Liver (tissue), 9 donors: ENCODE results near the gene NOS1AP. TPM values are rescaled to one million over a fixed set of nuclear protein-coding genes. Genes with fewer than 3 reads are reported as not detected.
"Not testable (repeated sequence)": the region's sequence is repeated elsewhere in the genome, so short reads cannot be mapped to it uniquely, and the experiment has no call there.

Experiments used
- DNase-seq: peaks from one replicate; pipeline ENCODE4 v3.0.0-alpha.2; 2017; ENCODE audit warnings: low spot score
- H3K27ac ChIP-seq, 2 donors: one replicate each; pipeline ENCODE4 v1.7.0; 2013; ENCODE audit warnings: inconsistent platforms in 2 of 2, low read length in 2 of 2, control low read depth in 1 of 2, low read depth in 1 of 2, mild to moderate bottlenecking in 1 of 2
- H3K27me3 ChIP-seq, 4 donors: one replicate each; pipeline versions ENCODE4 v1.6.1 to v1.7.0; 2013; ENCODE audit warnings: low read length in 3 of 4, inconsistent platforms in 1 of 4, mild to moderate bottlenecking in 1 of 4, moderate library complexity in 1 of 4; ENCODE audit not compliant: control insufficient read depth in 4 of 4, insufficient read depth in 4 of 4
- H3K36me3 ChIP-seq, 4 donors: one replicate each; pipeline versions ENCODE4 v1.6.1 to v1.7.0; 2013; ENCODE audit warnings: low read length in 3 of 4, mild to moderate bottlenecking in 3 of 4, low read depth in 1 of 4, moderate library complexity in 1 of 4; ENCODE audit not compliant: control insufficient read depth in 4 of 4, insufficient read depth in 3 of 4
- H3K4me1 ChIP-seq, 4 donors: one replicate each; pipeline versions ENCODE4 v1.6.1 to v1.7.0; 2013; ENCODE audit warnings: low read length in 3 of 4, mild to moderate bottlenecking in 3 of 4, moderate library complexity in 1 of 4; ENCODE audit not compliant: control insufficient read depth in 4 of 4, insufficient read depth in 4 of 4
- H3K4me3 ChIP-seq, 3 donors: one replicate each; pipeline versions ENCODE4 v1.6.1 to v1.7.0; 2013; ENCODE audit warnings: low read length in 3 of 3, control low read depth in 1 of 3, low read depth in 1 of 3, mild to moderate bottlenecking in 1 of 3
- H3K9ac ChIP-seq, 2 donors: one replicate each; pipeline ENCODE4 v1.7.0; 2013; ENCODE audit warnings: low read length in 2 of 2, mild to moderate bottlenecking in 2 of 2, moderate library complexity in 2 of 2, control low read depth in 1 of 2, low read depth in 1 of 2
- H3K9me3 ChIP-seq, 4 donors: one replicate each; pipeline versions ENCODE4 v1.6.1 to v1.7.0; 2013; ENCODE audit warnings: low read length in 3 of 4; ENCODE audit not compliant: control insufficient read depth in 4 of 4
- EGR1 ChIP-seq, 2 donors: IDR thresholded peaks; 2 replicates each; pipeline ENCODE4 v1.6.1; 2016 to 2018; ENCODE audit warnings: antibody characterized with exemption in 2 of 2, low read depth in 2 of 2
- FOXA1 ChIP-seq: IDR thresholded peaks from 2 replicates; pipeline ENCODE4 v1.6.1; 2016; ENCODE audit warnings: antibody characterized with exemption
- FOXA2 ChIP-seq: IDR thresholded peaks from 2 replicates; pipeline ENCODE4 v1.6.1; 2016; ENCODE audit warnings: antibody characterized with exemption
- HNF4G ChIP-seq: IDR thresholded peaks from 2 replicates; pipeline ENCODE4 v1.6.1; 2016; ENCODE audit warnings: antibody characterized with exemption
- JUND ChIP-seq, 2 donors: IDR thresholded peaks; 2 replicates each; pipeline ENCODE4 v1.6.1; 2016; ENCODE audit warnings: antibody characterized with exemption in 2 of 2
- NR2F2 ChIP-seq: IDR thresholded peaks from 2 replicates; pipeline ENCODE4 v1.6.1; 2016; ENCODE audit warnings: antibody characterized with exemption
- RAD21 ChIP-seq, 2 donors: IDR thresholded peaks; 2 replicates each; pipeline ENCODE4 v1.6.1; 2016; ENCODE audit warnings: antibody characterized with exemption in 2 of 2, mild to moderate bottlenecking in 2 of 2
- RXRA ChIP-seq, 2 donors: IDR thresholded peaks; 2 replicates each; pipeline ENCODE4 v1.6.1; 2017 to 2018; ENCODE audit warnings: antibody characterized with exemption in 2 of 2, mild to moderate bottlenecking in 1 of 2
- SP1 ChIP-seq: IDR thresholded peaks from 2 replicates; pipeline ENCODE4 v1.6.1; 2018; ENCODE audit warnings: antibody characterized with exemption, mild to moderate bottlenecking
- YY1 ChIP-seq: IDR thresholded peaks from 2 replicates; pipeline ENCODE4 v1.6.1; 2016; ENCODE audit warnings: antibody characterized with exemption, mild to moderate bottlenecking
- WGBS: extraction: QIAGEN DNeasy Blood & Tissue Kit; methylation state at CpG from one replicate; pipeline ENCODE4 v1.1.7; 2013; 5-methylcytosine and 5-hydroxymethylcytosine counted together
- polyA plus RNA-seq, 2 donors: library from polyadenylated mRNA; stranded (reverse) in 1 of 2; unstranded in 1 of 2; fragments of 200-250 nt in 1 of 2; fragments of >200 nt in 1 of 2; fragmentation: Nextera tagmentation in 1 of 2; extraction: Ambion mirVana in 1 of 2; gene quantifications; one replicate each; pipeline versions ENCODE4 v1.2.1 to v1.2.3, GENCODE V29; 2013 to 2015
- total RNA-seq, 2 donors: library from RNA; depleted of rRNA; stranded (reverse); fragments of >200 nt; gene quantifications; one replicate each; pipeline ENCODE4 v1.2.3, GENCODE V29; 2014
- TF ChIP-seq, protein P1 (sequence below): IDR thresholded peaks from 2 replicates; pipeline ENCODE4 v1.6.1; 2016; ENCODE audit warnings: antibody characterized with exemption
- TF ChIP-seq, protein P2 (sequence below): fragments of 150-350 bp; IDR thresholded peaks from 2 replicates; pipeline ENCODE4 v1.5.1; 2017; ENCODE audit warnings: improper control_type of control experiment, low read depth, low read length; ENCODE audit not compliant: missing input control
- TF ChIP-seq, protein P3 (sequence below): IDR thresholded peaks from 2 replicates; pipeline ENCODE4 v1.6.1; 2016; ENCODE audit warnings: antibody characterized with exemption, mild to moderate bottlenecking
- donor health status: healthy.
- donor health status: healthy.
- donor health status: healthy.
- donor health status: healthy.
- donor health status: healthy.

NOS1AP gene
- total and polyA plus RNA-seq, 4 donors: 1.4 to 13.0 (median 4.5) TPM

- TF ChIP-seq, protein P1, sequence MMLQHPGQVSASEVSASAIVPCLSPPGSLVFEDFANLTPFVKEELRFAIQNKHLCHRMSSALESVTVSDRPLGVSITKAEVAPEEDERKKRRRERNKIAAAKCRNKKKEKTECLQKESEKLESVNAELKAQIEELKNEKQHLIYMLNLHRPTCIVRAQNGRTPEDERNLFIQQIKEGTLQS: no peak
Observed at GRCh38 chr1:162349635-162350330, 280.3 kb downstream of the NOS1AP start (continued).

- Histone ChIP-seq H3K27me3 (no peaks in the 10 kb centered on the region), H3K4me1 (no peaks in the 10 kb centered on the region), H3K9ac (no peak overlapping the region), H3K4me3 (no peak overlapping the region), H3K9me3 (no peaks in the 10 kb centered on the region), H3K36me3 (peaks cover 5 to 16% (median 12%) of the 10 kb centered on the region in 4 donors), H3K27ac (no peak overlapping the region)
- 87% methylated on average over 6 of the region's 6 CpGs for WGBS
- TF ChIP-seq SP1: no peak
- TF ChIP-seq YY1: no peak
- TF ChIP-seq, protein P1: no peak
- no peak for TF ChIP-seq RAD21 (IDR thresholded peaks at IDR 0.05)
- no peak for TF ChIP-seq EGR1 (IDR thresholded peaks at IDR 0.05; ENCODE audit: low read depth in 2 of 2)
- no peak for TF ChIP-seq JUND (IDR thresholded peaks at IDR 0.05)
- TF ChIP-seq RXRA (IDR thresholded peaks at IDR 0.05): no peak
- TF ChIP-seq, protein P2, sequence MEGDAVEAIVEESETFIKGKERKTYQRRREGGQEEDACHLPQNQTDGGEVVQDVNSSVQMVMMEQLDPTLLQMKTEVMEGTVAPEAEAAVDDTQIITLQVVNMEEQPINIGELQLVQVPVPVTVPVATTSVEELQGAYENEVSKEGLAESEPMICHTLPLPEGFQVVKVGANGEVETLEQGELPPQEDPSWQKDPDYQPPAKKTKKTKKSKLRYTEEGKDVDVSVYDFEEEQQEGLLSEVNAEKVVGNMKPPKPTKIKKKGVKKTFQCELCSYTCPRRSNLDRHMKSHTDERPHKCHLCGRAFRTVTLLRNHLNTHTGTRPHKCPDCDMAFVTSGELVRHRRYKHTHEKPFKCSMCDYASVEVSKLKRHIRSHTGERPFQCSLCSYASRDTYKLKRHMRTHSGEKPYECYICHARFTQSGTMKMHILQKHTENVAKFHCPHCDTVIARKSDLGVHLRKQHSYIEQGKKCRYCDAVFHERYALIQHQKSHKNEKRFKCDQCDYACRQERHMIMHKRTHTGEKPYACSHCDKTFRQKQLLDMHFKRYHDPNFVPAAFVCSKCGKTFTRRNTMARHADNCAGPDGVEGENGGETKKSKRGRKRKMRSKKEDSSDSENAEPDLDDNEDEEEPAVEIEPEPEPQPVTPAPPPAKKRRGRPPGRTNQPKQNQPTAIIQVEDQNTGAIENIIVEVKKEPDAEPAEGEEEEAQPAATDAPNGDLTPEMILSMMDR: no peak
- no peak for TF ChIP-seq FOXA1
- TF ChIP-seq, protein P3, sequence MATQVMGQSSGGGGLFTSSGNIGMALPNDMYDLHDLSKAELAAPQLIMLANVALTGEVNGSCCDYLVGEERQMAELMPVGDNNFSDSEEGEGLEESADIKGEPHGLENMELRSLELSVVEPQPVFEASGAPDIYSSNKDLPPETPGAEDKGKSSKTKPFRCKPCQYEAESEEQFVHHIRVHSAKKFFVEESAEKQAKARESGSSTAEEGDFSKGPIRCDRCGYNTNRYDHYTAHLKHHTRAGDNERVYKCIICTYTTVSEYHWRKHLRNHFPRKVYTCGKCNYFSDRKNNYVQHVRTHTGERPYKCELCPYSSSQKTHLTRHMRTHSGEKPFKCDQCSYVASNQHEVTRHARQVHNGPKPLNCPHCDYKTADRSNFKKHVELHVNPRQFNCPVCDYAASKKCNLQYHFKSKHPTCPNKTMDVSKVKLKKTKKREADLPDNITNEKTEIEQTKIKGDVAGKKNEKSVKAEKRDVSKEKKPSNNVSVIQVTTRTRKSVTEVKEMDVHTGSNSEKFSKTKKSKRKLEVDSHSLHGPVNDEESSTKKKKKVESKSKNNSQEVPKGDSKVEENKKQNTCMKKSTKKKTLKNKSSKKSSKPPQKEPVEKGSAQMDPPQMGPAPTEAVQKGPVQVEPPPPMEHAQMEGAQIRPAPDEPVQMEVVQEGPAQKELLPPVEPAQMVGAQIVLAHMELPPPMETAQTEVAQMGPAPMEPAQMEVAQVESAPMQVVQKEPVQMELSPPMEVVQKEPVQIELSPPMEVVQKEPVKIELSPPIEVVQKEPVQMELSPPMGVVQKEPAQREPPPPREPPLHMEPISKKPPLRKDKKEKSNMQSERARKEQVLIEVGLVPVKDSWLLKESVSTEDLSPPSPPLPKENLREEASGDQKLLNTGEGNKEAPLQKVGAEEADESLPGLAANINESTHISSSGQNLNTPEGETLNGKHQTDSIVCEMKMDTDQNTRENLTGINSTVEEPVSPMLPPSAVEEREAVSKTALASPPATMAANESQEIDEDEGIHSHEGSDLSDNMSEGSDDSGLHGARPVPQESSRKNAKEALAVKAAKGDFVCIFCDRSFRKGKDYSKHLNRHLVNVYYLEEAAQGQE: no peak
- no peak for TF ChIP-seq HNF4G
- no peak for TF ChIP-seq FOXA2
- TF ChIP-seq NR2F2: no peak
- no peak for DNase-seq
Observed at GRCh38 chr1:162351246-162351842, 281.9 kb downstream of the NOS1AP start.

- peaks cover 5 to 21% (median 13%) of the 10 kb centered on the region in 4 donors for H3K36me3 ChIP-seq
Observed at GRCh38 chr1:162351874-162352273, 282.4 kb downstream of the NOS1AP start.

More at GRCh38 chr1:162351874-162352273, 282.4 kb downstream of the NOS1AP start:
- not testable (repeated sequence) for H3K27ac ChIP-seq, DNase-seq, H3K4me1 ChIP-seq, H3K27me3 ChIP-seq, H3K9ac ChIP-seq, H3K9me3 ChIP-seq, H3K4me3 ChIP-seq
- WGBS: 68% methylated on average over 4 of the region's 4 CpGs
